OCI-LY7 (cell line): Measurements from ENCODE around the gene C1orf35.

Experiments
- CTCF ChIP-seq: fragments of 200-600 bp; sonication (generic); conservative IDR thresholded peaks from 2 replicates; pipeline ENCODE4 v1.5.1; 2014; ENCODE audit warnings: mild to moderate bottlenecking, antibody characterized with exemption, low read length, moderate library complexity, mixed read lengths
- EZH2phosphoT487 ChIP-seq: fragments of 200-600 bp; sonication (generic); IDR thresholded peaks from 2 replicates; pipeline ENCODE4 v1.6.1; 2018; ENCODE audit warnings: low read depth, borderline replicate concordance, mild to moderate bottlenecking, mixed run types, antibody characterized with exemption, low read length, moderate library complexity, mixed read lengths

DNA sequence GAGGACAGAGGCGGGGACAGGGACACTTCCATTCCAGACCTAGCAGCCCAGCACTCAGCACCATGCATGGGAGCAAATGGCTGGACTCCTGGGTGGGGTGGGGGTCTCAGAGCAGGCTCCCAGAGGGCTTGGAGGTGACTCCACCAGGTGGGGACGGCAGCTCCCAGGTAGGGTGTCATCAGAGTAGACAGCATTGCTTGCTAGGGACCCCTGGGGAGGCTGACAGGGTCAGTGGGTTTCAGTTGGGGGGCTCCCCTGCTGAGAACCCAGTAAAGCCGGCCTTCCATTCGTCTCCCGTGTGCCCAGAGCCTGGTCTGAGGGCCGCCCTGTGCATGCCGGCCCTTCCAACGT, 41.8 kb upstream of the C1orf35 start:
- TF ChIP-seq CTCF = no peak
- TF ChIP-seq EZH2phosphoT487 = no peak
